Mesenchymal stem cell (in vitro differentiated cells and primary cell): ENCODE results near the gene BBX.

ENCODE experiments used
- DNase-seq: peaks from one replicate; pipeline ENCODE4 v3.0.0-alpha.2; 2013
- H2AFZ ChIP-seq: one replicate; pipeline ENCODE4 v1.6.1; 2013; ENCODE audit warnings: low read depth, mild to moderate bottlenecking, control low read depth, inconsistent platforms, low read length, moderate library complexity
- H2AK5ac ChIP-seq: 2 replicates; pipeline ENCODE4 v1.6.1; 2013; ENCODE audit warnings: low read length, moderate library complexity, mild to moderate bottlenecking, inconsistent platforms; ENCODE audit not compliant: severe bottlenecking
- H2BK120ac ChIP-seq: one replicate; pipeline ENCODE4 v1.6.1; 2013; ENCODE audit warnings: low read depth, mild to moderate bottlenecking, inconsistent platforms, low read length, moderate library complexity
- H2BK12ac ChIP-seq, 2 experiments: one replicate each; pipeline ENCODE4 v1.6.1; 2013; ENCODE audit warnings: inconsistent platforms in 2 of 2, low read length in 2 of 2, mild to moderate bottlenecking in 2 of 2, moderate library complexity in 2 of 2, control low read depth in 1 of 2
- H2BK15ac ChIP-seq: one replicate; pipeline ENCODE4 v1.6.1; 2013; ENCODE audit warnings: mild to moderate bottlenecking, low read depth, inconsistent platforms; ENCODE audit not compliant: poor library complexity, severe bottlenecking
- H2BK5ac ChIP-seq: 2 replicates; pipeline ENCODE4 v1.6.1; 2013; ENCODE audit warnings: low read depth, mild to moderate bottlenecking, low read length, control low read depth, inconsistent platforms; ENCODE audit not compliant: poor library complexity, severe bottlenecking
- H3K14ac ChIP-seq, 2 experiments: one replicate each; pipeline ENCODE4 v1.6.1; 2013; ENCODE audit warnings: inconsistent platforms in 2 of 2, low read length in 2 of 2, control low read depth in 1 of 2, mild to moderate bottlenecking in 1 of 2, moderate library complexity in 1 of 2
- H3K18ac ChIP-seq, 2 experiments: one replicate each; pipeline ENCODE4 v1.6.1; 2013; ENCODE audit warnings: inconsistent platforms in 2 of 2, low read length in 2 of 2, control low read depth in 1 of 2, low read depth in 1 of 2, mild to moderate bottlenecking in 1 of 2
- H3K23ac ChIP-seq, 2 experiments: one replicate each; pipeline ENCODE4 v1.6.1; 2013; ENCODE audit warnings: inconsistent platforms in 2 of 2, low read length in 2 of 2, mild to moderate bottlenecking in 2 of 2, moderate library complexity in 2 of 2, control low read depth in 1 of 2
- H3K27ac ChIP-seq: 2 replicates; pipeline ENCODE4 v1.5.1; 2013; ENCODE audit warnings: mild to moderate bottlenecking, moderate library complexity, low read length, control low read depth, inconsistent platforms; ENCODE audit not compliant: poor library complexity, severe bottlenecking
- H3K27me3 ChIP-seq, 2 experiments: 2 replicates each; pipeline versions ENCODE4 v1.6.1 to v1.7.0; 2013; ENCODE audit warnings: low read length in 2 of 2, mild to moderate bottlenecking in 2 of 2, moderate library complexity in 2 of 2, control low read depth in 1 of 2, inconsistent platforms in 1 of 2; ENCODE audit not compliant: control insufficient read depth in 1 of 2, insufficient read depth in 1 of 2
- H3K36me3 ChIP-seq, 2 experiments: 2 replicates each; pipeline versions ENCODE4 v1.6.1 to v1.7.0; 2013; ENCODE audit warnings: low read length in 2 of 2, control low read depth in 1 of 2, inconsistent platforms in 1 of 2, low read depth in 1 of 2, mild to moderate bottlenecking in 1 of 2; ENCODE audit not compliant: insufficient read depth in 2 of 2, control insufficient read depth in 1 of 2
- H3K4ac ChIP-seq, 2 experiments: one replicate each; pipeline ENCODE4 v1.6.1; 2013; ENCODE audit warnings: inconsistent platforms in 2 of 2, low read length in 2 of 2, mild to moderate bottlenecking in 2 of 2, moderate library complexity in 2 of 2, control low read depth in 1 of 2, low read depth in 1 of 2
- H3K4me1 ChIP-seq: 2 replicates; pipeline ENCODE4 v1.6.1; 2013; ENCODE audit warnings: low read depth, low read length, control low read depth; ENCODE audit not compliant: control insufficient read depth, insufficient read depth
- H3K4me2 ChIP-seq: 2 replicates; pipeline ENCODE4 v1.6.1; 2013; ENCODE audit warnings: low read length, mild to moderate bottlenecking, inconsistent platforms; ENCODE audit not compliant: poor library complexity, severe bottlenecking
- H3K4me3 ChIP-seq, 2 experiments: 2 replicates each; pipeline versions ENCODE4 v1.5.1 to v1.7.0; 2013; ENCODE audit warnings: low read length in 2 of 2, mild to moderate bottlenecking in 2 of 2, control low read depth in 1 of 2, low read depth in 1 of 2; ENCODE audit not compliant: insufficient read depth in 1 of 2
- H3K79me1 ChIP-seq: replicated peaks from 2 replicates; pipeline ENCODE4 v1.6.1; 2013; ENCODE audit warnings: mild to moderate bottlenecking, control low read depth, low read length, inconsistent platforms; ENCODE audit not compliant: poor library complexity, severe bottlenecking
- H3K9ac ChIP-seq: 2 replicates; pipeline ENCODE4 v1.7.0; 2013; ENCODE audit warnings: mild to moderate bottlenecking, low read length, moderate library complexity
- H3K9me3 ChIP-seq: 2 replicates; pipeline ENCODE4 v1.7.0; 2013; ENCODE audit warnings: mild to moderate bottlenecking, low read length; ENCODE audit not compliant: control insufficient read depth
- H4K8ac ChIP-seq: one replicate; pipeline ENCODE4 v1.6.1; 2013; ENCODE audit warnings: inconsistent platforms, mild to moderate bottlenecking, low read length, moderate library complexity
- H4K91ac ChIP-seq: one replicate; pipeline ENCODE4 v1.6.1; 2013; ENCODE audit warnings: mild to moderate bottlenecking, low read length, inconsistent platforms
- WGBS: methylation state at CpG from one replicate; pipeline ENCODE4 v1.1.7; 2013; ENCODE audit warnings: mixed read lengths; 5-methylcytosine and 5-hydroxymethylcytosine counted together

BBX gene

DNA sequence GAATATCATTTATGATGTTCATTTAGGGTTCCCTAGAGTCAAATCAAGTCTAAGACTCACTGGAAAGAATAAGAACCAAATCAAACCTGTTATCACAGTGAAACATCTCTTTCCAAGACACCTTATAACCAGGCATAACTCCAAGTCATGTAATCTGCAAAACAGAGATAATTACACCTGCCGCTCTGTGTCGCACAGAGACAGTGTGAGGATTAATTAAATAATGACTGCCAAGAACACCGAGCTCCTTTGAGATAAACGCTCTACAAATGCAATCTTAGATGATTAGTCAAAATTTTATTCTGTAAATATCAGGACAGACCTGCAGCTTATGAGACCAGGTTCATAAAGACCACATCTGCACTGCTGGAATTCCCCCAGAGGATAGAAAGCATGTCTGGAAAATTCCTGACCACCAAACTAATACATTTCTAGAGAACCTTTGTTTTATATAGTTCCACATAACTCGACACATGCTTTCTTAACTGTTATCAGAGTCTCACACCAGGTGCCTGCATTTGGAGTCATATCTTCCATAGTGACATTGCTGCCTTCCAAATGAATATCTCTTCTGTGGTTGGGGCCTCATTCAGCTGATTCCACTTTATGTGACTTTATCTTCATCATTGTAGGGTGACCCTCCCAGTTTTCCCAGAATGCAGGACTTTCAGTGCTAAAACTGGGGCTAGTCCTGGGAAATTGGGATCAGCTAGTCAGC, 315.3 kb downstream of the BBX start:
- H3K4me3 ChIP-seq: no peak overlapping the region
- no peak overlapping the region for H2BK5ac ChIP-seq
- no peaks in the 10 kb centered on the region for H3K36me3 ChIP-seq
- H3K79me1 ChIP-seq: no peaks in the 10 kb centered on the region
- DNase-seq: no peak
- H2AK5ac ChIP-seq: no peak overlapping the region
- no peaks in the 10 kb centered on the region for H3K9me3 ChIP-seq
- no peak overlapping the region for H2AFZ ChIP-seq
- 93% methylated on average over 5 of the region's 5 CpGs for WGBS
- H2BK12ac ChIP-seq: no peak overlapping the region
- H3K4me2 ChIP-seq: no peak overlapping the region
- H2BK120ac ChIP-seq: no peak overlapping the region
- H3K4me1 ChIP-seq: no peaks in the 10 kb centered on the region
- no peak overlapping the region for H4K8ac ChIP-seq
- no peak overlapping the region for H3K4ac ChIP-seq
- H3K27ac ChIP-seq: no peak overlapping the region
- H3K14ac ChIP-seq: no peak overlapping the region
- H3K23ac ChIP-seq: no peak overlapping the region
- H3K27me3 ChIP-seq: no peaks in the 10 kb centered on the region
- H4K91ac ChIP-seq: no peak overlapping the region
- H3K9ac ChIP-seq: no peak overlapping the region
- H3K18ac ChIP-seq: no peak overlapping the region
- H2BK15ac ChIP-seq: no peak overlapping the region

DNA sequence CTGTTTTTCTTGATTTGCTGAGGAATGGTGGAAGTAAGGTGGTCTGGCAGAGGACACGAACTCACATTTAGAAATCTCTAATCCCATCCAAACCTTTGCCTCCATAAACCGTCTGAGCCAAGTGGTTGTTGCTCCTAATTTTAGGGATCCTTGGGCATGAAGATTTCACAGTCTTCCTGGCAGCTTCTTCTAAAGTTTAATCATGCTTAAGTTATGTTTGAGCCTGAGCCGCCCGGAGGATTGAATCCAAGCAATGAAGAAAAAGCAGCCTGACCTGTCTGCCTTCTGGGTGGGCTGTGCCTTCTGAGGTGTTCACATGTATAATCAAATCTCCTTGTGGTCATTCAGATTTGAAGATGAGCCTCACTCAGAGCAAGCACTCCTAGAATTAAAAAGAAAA, 319.1 kb downstream of the BBX start:
- no peak overlapping the region for H3K4me3 ChIP-seq
- H2BK12ac ChIP-seq: no peak overlapping the region
- H3K4me1 ChIP-seq: no peaks in the 10 kb centered on the region
- no peak overlapping the region for H3K14ac ChIP-seq
- H2BK5ac ChIP-seq: no peak overlapping the region
- 89% methylated on average over 3 of the region's 4 CpGs for WGBS
- H3K36me3 ChIP-seq: no peaks in the 10 kb centered on the region
- H3K27me3 ChIP-seq: no peaks in the 10 kb centered on the region
- DNase-seq: no peak
- H3K18ac ChIP-seq: no peak overlapping the region
- no peaks in the 10 kb centered on the region for H3K9me3 ChIP-seq
- no peak overlapping the region for H3K23ac ChIP-seq
- no peak overlapping the region for H2AK5ac ChIP-seq
- H4K91ac ChIP-seq: no peak overlapping the region
- H2BK15ac ChIP-seq: no peak overlapping the region
- H3K4me2 ChIP-seq: no peak overlapping the region
- no peak overlapping the region for H3K27ac ChIP-seq
- H3K9ac ChIP-seq: no peak overlapping the region
- H3K4ac ChIP-seq: no peak overlapping the region
- H2AFZ ChIP-seq: no peak overlapping the region
- H3K79me1 ChIP-seq: no peaks in the 10 kb centered on the region
- H2BK120ac ChIP-seq: no peak overlapping the region
- H4K8ac ChIP-seq: no peak overlapping the region

DNA sequence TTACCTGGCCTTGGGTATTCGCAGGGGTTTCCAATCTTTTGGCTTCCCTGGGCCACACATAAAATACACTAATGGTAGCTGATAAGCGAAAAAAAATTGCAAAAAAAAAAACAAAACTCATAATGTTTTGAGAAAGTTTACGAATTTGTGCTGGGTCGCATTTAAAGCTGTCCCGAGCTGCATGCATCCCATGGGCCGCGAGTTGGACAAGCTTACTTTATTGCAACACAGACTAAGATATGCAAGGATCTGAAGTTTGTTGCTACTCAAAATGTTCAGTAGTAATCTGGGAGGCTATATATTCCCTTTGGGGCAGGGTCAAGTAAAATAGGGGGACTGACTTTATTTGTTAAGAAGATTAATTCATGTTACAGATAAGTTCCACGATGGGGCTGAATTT, 320.2 kb downstream of the BBX start:
- WGBS: 94% methylated on average over 7 of the region's 8 CpGs
- Histone ChIP-seq H3K23ac (no peak overlapping the region), H2BK120ac (no peak overlapping the region), H3K36me3 (no peaks in the 10 kb centered on the region), H3K9me3 (no peaks in the 10 kb centered on the region), H4K91ac (no peak overlapping the region), H3K14ac (no peak overlapping the region), H4K8ac (no peak overlapping the region), H3K4ac (no peak overlapping the region), H2AFZ (no peak overlapping the region), H2AK5ac (no peak overlapping the region), H3K27ac (no peak overlapping the region), H2BK15ac (no peak overlapping the region), H3K79me1 (no peaks in the 10 kb centered on the region), H3K18ac (no peak overlapping the region), H3K4me2 (no peak overlapping the region), H3K9ac (no peak overlapping the region), H3K27me3 (no peaks in the 10 kb centered on the region), H3K4me3 (no peak overlapping the region), H2BK12ac (no peak overlapping the region), H2BK5ac (no peak overlapping the region), H3K4me1 (no peaks in the 10 kb centered on the region)
- DNase-seq: no peak

DNA sequence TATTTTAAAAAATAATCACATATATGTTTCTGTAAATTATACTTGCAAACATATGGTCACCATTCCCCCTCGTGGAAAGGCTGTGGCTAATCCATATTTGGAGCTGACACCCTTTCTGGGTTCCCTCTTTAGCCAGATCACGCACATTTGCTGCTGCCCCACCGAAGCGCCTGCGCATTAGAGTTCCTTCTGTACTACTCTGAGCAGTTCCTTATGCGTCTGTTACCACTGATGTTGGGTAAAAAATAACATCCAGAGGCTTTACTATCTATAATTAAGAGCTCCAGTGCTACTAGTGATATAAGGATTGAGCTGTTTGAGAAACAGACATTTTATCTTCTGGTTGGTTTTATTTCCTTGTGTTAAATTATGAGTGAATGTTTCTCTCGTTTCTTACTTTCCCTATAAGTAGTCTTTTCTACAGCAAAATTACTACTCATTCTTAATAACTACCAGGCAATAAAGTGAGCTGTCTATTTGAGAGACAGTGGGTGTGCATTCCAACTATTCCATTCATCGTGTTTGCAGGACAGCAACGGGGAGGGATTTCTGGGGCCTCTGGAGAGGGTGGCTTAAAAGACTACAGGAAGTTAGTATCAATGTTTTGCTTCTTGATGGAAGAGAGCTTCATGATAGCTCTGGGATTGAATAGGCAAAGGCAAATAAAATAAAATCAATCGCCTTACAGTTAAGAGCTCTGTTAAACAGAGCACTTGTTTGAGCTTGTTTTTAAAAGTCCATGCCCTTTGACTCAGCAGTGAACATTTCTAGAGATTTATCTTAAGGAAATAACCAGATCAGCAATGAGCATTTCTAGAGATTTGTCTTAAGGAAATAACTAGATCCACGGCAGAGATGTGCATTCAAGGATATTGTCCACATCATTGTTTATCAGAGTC, 322.9 kb downstream of the BBX start:
- H2AFZ ChIP-seq: no peak overlapping the region
- H3K23ac ChIP-seq: no peak overlapping the region
- H3K9me3 ChIP-seq: no peaks in the 10 kb centered on the region
- H3K27ac ChIP-seq: no peak overlapping the region
- no peak overlapping the region for H2BK120ac ChIP-seq
- H3K14ac ChIP-seq: no peak overlapping the region
- H3K4me1 ChIP-seq: no peaks in the 10 kb centered on the region
- no peaks in the 10 kb centered on the region for H3K27me3 ChIP-seq
- no peak overlapping the region for H3K4ac ChIP-seq
- H3K9ac ChIP-seq: peak overlapping the region; percentile 42
- WGBS: 80% methylated on average over 9 of the region's 11 CpGs
- no peak overlapping the region for H2AK5ac ChIP-seq
- H3K79me1 ChIP-seq: no peaks in the 10 kb centered on the region
- no peak overlapping the region for H2BK15ac ChIP-seq
- H4K91ac ChIP-seq: no peak overlapping the region
- no peak overlapping the region for H3K4me2 ChIP-seq
- no peak overlapping the region for H4K8ac ChIP-seq
- H3K18ac ChIP-seq: no peak overlapping the region
- no peaks in the 10 kb centered on the region for H3K36me3 ChIP-seq
- H2BK12ac ChIP-seq: no peak overlapping the region
- H2BK5ac ChIP-seq: no peak overlapping the region
- no peak for DNase-seq
- H3K4me3 ChIP-seq: peak overlapping the region in 1 of 2 experiments; percentile 17
